DOHH2 (cell line): Measurements from ENCODE around the gene UBXN11.

ENCODE experiments used
- EZH2phosphoT487 ChIP-seq: fragments of 200-600 bp; sonication (generic); IDR thresholded peaks from 2 replicates; pipeline ENCODE4 v1.6.1; 2017; ENCODE audit warnings: borderline replicate concordance, mild to moderate bottlenecking, antibody characterized with exemption, low read length, moderate library complexity, mixed read lengths
- TF ChIP-seq, protein P1 (sequence below): fragments of 200-600 bp; sonication (generic); IDR thresholded peaks from one replicate; pipeline ENCODE4 v1.5.1; 2014; ENCODE audit warnings: antibody characterized with exemption, mild to moderate bottlenecking, low read depth, low read length; ENCODE audit not compliant: poor library complexity, severe bottlenecking

DNA sequence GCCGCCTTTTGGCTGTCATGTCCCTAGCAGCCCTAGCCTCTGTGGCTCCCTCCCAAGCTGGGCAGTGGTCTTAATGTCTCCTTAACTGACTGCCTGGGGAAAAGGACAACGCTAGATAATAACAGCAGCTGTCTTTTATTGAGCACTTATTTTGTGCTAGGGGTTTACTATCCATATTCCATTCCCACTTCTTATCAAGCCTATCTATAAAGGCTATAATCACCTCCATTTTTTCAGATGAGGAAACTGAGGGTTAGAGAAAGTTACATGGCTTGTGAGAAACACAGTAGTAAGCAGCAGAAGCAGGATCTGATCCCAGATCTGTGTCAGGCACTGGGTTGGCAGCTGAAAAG is 20.4 kb downstream of the UBXN11 start:
- TF ChIP-seq, protein P1, sequence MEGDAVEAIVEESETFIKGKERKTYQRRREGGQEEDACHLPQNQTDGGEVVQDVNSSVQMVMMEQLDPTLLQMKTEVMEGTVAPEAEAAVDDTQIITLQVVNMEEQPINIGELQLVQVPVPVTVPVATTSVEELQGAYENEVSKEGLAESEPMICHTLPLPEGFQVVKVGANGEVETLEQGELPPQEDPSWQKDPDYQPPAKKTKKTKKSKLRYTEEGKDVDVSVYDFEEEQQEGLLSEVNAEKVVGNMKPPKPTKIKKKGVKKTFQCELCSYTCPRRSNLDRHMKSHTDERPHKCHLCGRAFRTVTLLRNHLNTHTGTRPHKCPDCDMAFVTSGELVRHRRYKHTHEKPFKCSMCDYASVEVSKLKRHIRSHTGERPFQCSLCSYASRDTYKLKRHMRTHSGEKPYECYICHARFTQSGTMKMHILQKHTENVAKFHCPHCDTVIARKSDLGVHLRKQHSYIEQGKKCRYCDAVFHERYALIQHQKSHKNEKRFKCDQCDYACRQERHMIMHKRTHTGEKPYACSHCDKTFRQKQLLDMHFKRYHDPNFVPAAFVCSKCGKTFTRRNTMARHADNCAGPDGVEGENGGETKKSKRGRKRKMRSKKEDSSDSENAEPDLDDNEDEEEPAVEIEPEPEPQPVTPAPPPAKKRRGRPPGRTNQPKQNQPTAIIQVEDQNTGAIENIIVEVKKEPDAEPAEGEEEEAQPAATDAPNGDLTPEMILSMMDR: no peak
- TF ChIP-seq EZH2phosphoT487: no peak
